KOPT-K1 (cell line): ENCODE results near the gene AHDC1.
"Not testable (repeated sequence)": the region's sequence is repeated elsewhere in the genome, so short reads cannot be mapped to it uniquely, and the experiment has no call there.

Experiments
- H3K27ac ChIP-seq: fragments of 200-600 bp; sonication (generic); 2 replicates; pipeline ENCODE4 v1.5.1; 2016; ENCODE audit warnings: antibody characterized with exemption, mild to moderate bottlenecking, low read depth, low read length; ENCODE audit not compliant: poor library complexity, severe bottlenecking
- H3K36me3 ChIP-seq: fragments of 200-600 bp; sonication (generic); 2 replicates; pipeline ENCODE4 v1.5.1; 2017; ENCODE audit warnings: antibody characterized with exemption, mild to moderate bottlenecking, low read length, moderate library complexity; ENCODE audit not compliant: insufficient read depth
- H3K9me3 ChIP-seq: fragments of 200-600 bp; sonication (generic); 2 replicates; pipeline ENCODE4 v1.5.1; 2017; ENCODE audit warnings: antibody characterized with exemption, low read length, mild to moderate bottlenecking; ENCODE audit not compliant: insufficient read depth, poor library complexity, severe bottlenecking

Gene AHDC1

GRCh38 chr1:27542463-27543273, 61.3 kb downstream of the AHDC1 start:
- peaks cover 81% of the 10 kb centered on the region for H3K36me3 ChIP-seq
- no peaks in the 10 kb centered on the region for H3K9me3 ChIP-seq
- peak overlapping the region; percentile 9 for H3K27ac ChIP-seq

GRCh38 chr1:27539901-27540861, 63.8 kb downstream of the AHDC1 start:
- peaks cover 66% of the 10 kb centered on the region for H3K36me3 ChIP-seq
- H3K27ac ChIP-seq, result no peak overlapping the region
- no peaks in the 10 kb centered on the region for H3K9me3 ChIP-seq

- H3K9me3 ChIP-seq, result no peaks in the 10 kb centered on the region
- peaks cover 58% of the 10 kb centered on the region for H3K36me3 ChIP-seq
- H3K27ac ChIP-seq, result no peak overlapping the region
Observed at GRCh38 chr1:27538793-27539192, 65.2 kb downstream of the AHDC1 start.

DNA sequence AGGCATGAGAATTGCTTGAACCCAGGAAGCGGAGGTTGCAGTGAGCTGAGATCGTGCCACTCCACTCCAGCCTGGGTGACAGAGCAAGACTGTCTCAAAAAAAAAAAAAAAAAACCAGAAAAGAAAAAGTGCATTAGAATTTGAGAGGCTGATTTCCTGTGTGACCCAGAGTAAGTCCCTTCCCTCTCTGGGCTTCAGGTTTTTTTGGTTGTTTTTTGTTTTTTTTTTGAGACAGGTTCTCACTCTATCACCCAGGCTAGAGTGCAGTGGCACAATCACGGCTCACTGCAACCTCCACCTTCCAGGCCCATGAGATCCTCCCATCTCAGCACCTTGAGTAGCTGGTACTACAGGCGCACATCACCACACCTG, 65.7 kb downstream of the AHDC1 start:
- peaks cover 60% of the 10 kb centered on the region for H3K36me3 ChIP-seq
- not testable (repeated sequence) for H3K27ac ChIP-seq, H3K9me3 ChIP-seq

- peaks cover 46% of the 10 kb centered on the region for H3K36me3 ChIP-seq
- H3K9me3 ChIP-seq, result no peaks in the 10 kb centered on the region
- H3K27ac ChIP-seq, result no peak overlapping the region
Observed at GRCh38 chr1:27536767-27537166, 67.2 kb downstream of the AHDC1 start.

DNA sequence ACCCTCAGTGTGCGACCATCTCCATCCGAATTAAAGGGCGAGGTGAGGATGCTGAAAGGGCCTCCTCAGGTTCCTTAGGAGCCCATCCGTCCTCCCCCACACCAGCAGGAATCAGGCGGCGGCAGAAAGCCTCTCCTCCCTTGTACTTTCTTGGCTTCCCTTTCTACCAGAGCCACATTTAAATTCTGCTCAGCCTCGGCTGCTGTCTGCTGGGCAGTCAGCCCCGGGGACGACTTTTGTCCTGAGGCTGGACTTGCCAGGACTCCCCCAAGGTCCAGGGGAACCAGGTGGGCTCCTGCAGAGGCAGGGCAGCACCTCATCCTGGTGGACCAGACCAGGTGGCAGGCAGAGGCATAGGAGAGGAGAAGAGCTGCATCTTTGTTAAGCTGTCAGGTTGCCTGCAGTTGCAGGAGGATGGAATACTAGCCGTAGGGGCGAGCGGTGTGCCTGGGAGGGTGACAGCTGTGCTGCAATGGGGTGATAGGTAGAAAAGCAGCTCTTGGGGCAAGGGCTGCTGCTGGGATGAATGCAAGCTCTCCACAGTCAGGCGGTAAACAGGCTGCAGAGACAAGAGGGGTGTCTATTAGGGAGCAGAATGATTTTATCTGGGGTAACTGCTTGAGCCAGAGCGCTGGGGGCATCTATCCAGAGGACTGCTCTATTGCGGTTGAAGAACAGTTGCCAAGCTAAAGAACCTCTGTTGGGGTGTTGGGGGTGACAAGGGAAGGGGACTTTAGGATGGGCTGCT, 67.8 kb downstream of the AHDC1 start:
- Histone ChIP-seq H3K36me3 (peaks cover 46% of the 10 kb centered on the region), H3K27ac (no peak overlapping the region), H3K9me3 (no peaks in the 10 kb centered on the region)

DNA sequence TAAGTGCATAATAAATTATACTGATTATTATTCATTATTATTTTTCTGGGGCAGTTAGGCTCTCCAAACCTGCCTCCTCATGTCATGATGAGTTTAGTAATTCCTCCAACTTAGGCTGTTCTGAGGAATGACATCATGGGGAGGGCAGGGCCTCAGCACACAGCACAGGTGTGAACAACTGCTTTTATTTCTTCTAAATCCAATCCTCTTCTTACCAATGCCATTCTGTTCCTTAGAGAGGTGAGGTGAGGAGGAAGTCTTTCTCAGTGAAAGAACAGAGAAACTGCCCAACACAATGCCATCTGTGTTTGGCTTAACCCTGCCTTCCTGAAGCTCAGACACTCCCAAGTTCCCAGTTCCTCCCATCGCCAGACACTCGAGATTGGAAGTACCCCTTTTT, 68.6 kb downstream of the AHDC1 start:
- no peak overlapping the region for H3K27ac ChIP-seq
- peaks cover 41% of the 10 kb centered on the region for H3K36me3 ChIP-seq
- H3K9me3 ChIP-seq, result no peaks in the 10 kb centered on the region

- Histone ChIP-seq H3K27ac (peak overlapping the region; percentile 70), H3K9me3 (no peaks in the 10 kb centered on the region), H3K36me3 (peaks cover 14% of the 10 kb centered on the region)
Observed at GRCh38 chr1:27531959-27532685, 71.8 kb downstream of the AHDC1 start.

DNA sequence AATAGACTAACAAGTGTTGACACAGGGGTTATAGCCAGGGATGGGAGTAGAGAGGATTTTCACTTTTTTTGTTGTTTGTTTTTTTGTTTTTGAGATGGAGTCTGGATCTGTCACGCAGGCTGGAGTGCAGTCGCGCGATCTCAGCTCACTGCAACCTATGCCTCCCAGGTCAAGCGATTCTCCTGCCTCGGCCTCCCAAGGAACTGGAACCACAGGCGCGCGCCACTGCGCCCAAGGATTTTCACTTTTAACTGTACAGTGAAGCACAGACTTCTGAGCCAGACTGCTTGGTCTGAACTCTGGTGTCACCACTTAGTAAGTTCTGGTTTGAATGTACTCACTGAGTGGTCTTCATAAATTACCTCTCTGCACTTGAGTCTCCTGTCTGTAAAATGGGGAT, 73.8 kb downstream of the AHDC1 start:
- Histone ChIP-seq H3K27ac (no peak overlapping the region), H3K36me3 (peaks cover 10% of the 10 kb centered on the region), H3K9me3 (no peaks in the 10 kb centered on the region)

DNA sequence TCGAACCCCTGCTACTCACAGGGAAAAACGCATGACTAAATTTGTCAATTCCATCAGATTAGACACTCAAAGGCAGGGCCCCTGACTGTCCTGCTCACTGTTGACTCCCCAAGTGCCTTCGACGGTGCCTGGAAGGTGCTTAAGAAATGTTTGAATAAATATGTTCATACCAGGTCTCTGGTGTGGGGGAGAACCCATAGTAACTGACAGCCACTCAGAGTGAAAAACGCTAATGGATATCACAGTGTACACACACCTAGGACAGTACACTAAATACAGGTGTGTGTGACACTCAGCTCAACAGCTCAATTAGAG, 74.3 kb downstream of the AHDC1 start:
- no peaks in the 10 kb centered on the region for H3K9me3 ChIP-seq
- peaks cover 10% of the 10 kb centered on the region for H3K36me3 ChIP-seq
- no peak overlapping the region for H3K27ac ChIP-seq

GRCh38 chr1:27528818-27529703, 74.9 kb downstream of the AHDC1 start:
- Histone ChIP-seq H3K36me3 (peaks cover 7% of the 10 kb centered on the region), H3K27ac (no peak overlapping the region), H3K9me3 (no peaks in the 10 kb centered on the region)

DNA sequence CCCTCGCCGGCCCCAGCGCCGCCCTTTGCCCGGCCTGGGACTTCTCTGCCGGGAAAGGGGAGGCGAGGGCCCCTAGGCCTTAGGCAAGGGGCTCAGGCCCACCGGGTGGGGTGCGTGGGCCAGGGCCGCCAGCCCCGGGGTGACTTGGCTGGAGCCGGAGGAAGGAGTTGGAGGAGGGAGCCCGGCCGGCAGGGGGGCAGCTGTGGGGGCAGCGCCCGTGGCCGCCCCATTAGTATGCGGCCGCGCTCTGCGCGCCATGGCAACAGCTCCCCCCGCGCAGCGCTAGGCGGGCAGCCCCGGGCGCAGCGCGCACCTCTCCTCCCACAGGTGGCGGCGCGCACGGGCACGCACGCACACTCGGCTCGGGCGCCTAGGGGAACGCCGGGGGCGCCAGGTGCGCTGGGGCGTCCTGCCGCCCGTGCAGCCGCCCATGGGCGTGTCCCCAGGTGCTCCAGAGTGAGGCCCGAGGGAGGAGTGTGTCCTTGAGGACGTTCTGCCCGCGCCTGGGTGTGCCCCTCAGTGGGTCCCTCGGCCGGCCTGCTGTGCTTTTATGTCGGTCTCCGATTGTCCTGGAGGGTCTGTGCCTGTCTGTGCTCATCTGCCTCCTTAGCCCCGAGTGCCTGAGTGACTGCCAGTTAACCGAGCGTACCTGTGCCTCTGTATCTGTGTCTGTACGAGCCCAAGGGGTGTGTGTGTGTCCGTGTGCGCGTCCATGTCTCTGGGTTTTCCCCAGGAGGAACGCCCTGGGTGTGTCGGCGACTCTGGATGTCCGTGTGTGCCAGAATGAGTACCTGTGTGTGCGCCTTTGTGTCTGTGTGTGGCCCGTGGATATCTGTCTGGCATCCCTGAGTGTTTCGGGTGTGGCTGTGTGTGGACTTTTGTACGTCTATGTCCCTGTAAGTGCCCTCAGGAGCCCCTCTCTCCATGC, 75.8 kb downstream of the AHDC1 start:
- H3K36me3 ChIP-seq, result no peaks in the 10 kb centered on the region; the same call in 1 of the 2 replicates
- no peak overlapping the region for H3K27ac ChIP-seq

More for the DNA sequence above, 75.8 kb downstream of the AHDC1 start:
- H3K9me3 ChIP-seq, result no peaks in the 10 kb centered on the region
